ENCODE measurements around the gene ATP5F1A.
"Not testable (repeated sequence)": the region's sequence is repeated elsewhere in the genome, so short reads cannot be mapped to it uniquely, and the experiment has no call there.

DNA sequence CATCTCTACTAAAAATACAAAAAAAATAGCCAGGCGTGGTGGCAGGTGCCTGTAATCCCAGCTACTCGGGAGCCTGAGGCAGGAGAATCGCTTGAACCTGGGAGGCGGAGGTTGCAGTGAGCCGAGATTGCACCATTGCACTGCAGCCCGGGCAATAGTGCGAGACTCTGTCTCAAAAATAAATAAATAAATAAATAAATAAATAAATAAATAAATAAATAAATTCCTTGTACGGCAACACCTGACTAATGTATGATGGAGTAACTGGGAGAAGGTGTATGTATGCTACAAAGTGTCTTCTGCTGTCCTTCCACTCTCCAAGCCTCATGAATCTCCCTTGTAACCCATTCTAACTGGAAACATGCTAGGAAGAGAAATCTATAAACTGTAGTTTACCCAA is 32.5 kb upstream of the ATP5F1A start:
- not testable (repeated sequence) for TF ChIP-seq POLR2AphosphoS5 (IDR thresholded peaks at IDR 0.05; ENCODE audit: low read depth, low read length); CTCF (IDR thresholded peaks at IDR 0.05); REST (IDR thresholded peaks at IDR 0.05; ENCODE audit: insufficient read depth in 1 of 2, low read depth in 2 of 2, low read length in 1 of 2)

Measured in Panc1 (cell line).